PC-3 (cell line): ENCODE results near the gene KIF7. TPM values are rescaled to one million over a fixed set of nuclear protein-coding genes. Genes with fewer than 3 reads are reported as not detected.

Experiments
- ATAC-seq: fragments of 200-7000 bp; cut with Tn5 transposase; 2 replicates; pipeline ENCODE4 v1.9.1; 2020; ENCODE audit warnings: mild to moderate bottlenecking, moderate library complexity
- BruUV-seq: library from RNA; stranded (reverse); fragments of 400-500 nt; replicated peaks from 2 replicates; lab custom pipeline; 2021; lab: Mats Ljungman, UMichigan
- CTCF ChIA-PET: fragments of 300-600 bp; sonication (Branson Sonifier 250); formaldehyde crosslinking; loops from one replicate; lab custom pipeline; 2022; ENCODE audit warnings: antibody characterized with exemption; lab: Charles Lee
- POLR2A ChIA-PET: fragments of 300-600 bp; sonication (Branson Sonifier 250); formaldehyde crosslinking; loops from one replicate; lab custom pipeline; 2022; ENCODE audit warnings: antibody characterized with exemption; ENCODE audit not compliant: unreplicated experiment; lab: Charles Lee
- DNase-seq: peaks from one replicate; pipeline ENCODE4 v3.0.0-alpha.2; 2015
- H2AFZ ChIP-seq: fragments of 300-600 bp; sonication (generic); 2 replicates; pipeline ENCODE4 v1.6.0; 2016; ENCODE audit warnings: antibody characterized with exemption, low read length
- H3F3A ChIP-seq: fragments of 300-600 bp; sonication (generic); one replicate; pipeline ENCODE4 v1.6.0; 2017; ENCODE audit warnings: antibody characterized with exemption, low read length, control low read depth, mild to moderate bottlenecking; ENCODE audit not compliant: unreplicated experiment
- H3K27ac ChIP-seq: fragments of 300-600 bp; sonication (generic); 2 replicates; pipeline ENCODE4 v1.5.1; 2016; ENCODE audit warnings: mild to moderate bottlenecking, low read length
- H3K27me3 ChIP-seq: fragments of 300-600 bp; sonication (generic); 2 replicates; pipeline ENCODE4 v1.6.1; 2016; ENCODE audit warnings: low read length, mixed read lengths
- H3K36me3 ChIP-seq: fragments of 300-600 bp; sonication (generic); 2 replicates; pipeline ENCODE4 v1.6.1; 2016; ENCODE audit warnings: low read depth, mixed run types, low read length, mixed read lengths
- H3K4me1 ChIP-seq: fragments of 300-600 bp; sonication (generic); 2 replicates; pipeline ENCODE4 v1.5.1; 2016; ENCODE audit warnings: low read length; ENCODE audit not compliant: insufficient read depth
- H3K4me2 ChIP-seq: fragments of 300-600 bp; sonication (generic); 2 replicates; pipeline ENCODE4 v1.6.0; 2016; ENCODE audit warnings: low read length
- H3K4me3 ChIP-seq: fragments of 300-600 bp; sonication (generic); 2 replicates; pipeline ENCODE4 v1.5.1; 2016; ENCODE audit warnings: mild to moderate bottlenecking, low read length, mixed read lengths
- H3K79me2 ChIP-seq: fragments of 300-600 bp; sonication (generic); 2 replicates; pipeline ENCODE4 v1.6.1; 2017; ENCODE audit warnings: low read length, mixed read lengths
- H3K9ac ChIP-seq: fragments of 300-600 bp; sonication (generic); 2 replicates; pipeline ENCODE4 v1.6.0; 2016; ENCODE audit warnings: mild to moderate bottlenecking, low read length
- H3K9me2 ChIP-seq: fragments of 300-600 bp; sonication (generic); replicated peaks from 2 replicates; pipeline ENCODE4 v1.6.1; 2016; ENCODE audit warnings: mixed run types, low read length, mixed read lengths
- H3K9me3 ChIP-seq: fragments of 300-600 bp; sonication (generic); 2 replicates; pipeline ENCODE4 v1.6.1; 2016; ENCODE audit warnings: low read length, mixed read lengths
- H4K20me1 ChIP-seq: fragments of 300-600 bp; sonication (generic); 2 replicates; pipeline ENCODE4 v1.6.1; 2016; ENCODE audit warnings: low read length, mixed read lengths
- CTCF ChIP-seq: fragments of 300-600 bp; sonication (generic); conservative IDR thresholded peaks from 2 replicates; pipeline ENCODE4 v1.5.1; 2017; ENCODE audit warnings: antibody characterized with exemption, low read depth, mild to moderate bottlenecking, low read length
- EZH2 ChIP-seq: fragments of 300-600 bp; sonication (generic); IDR thresholded peaks from one replicate; pipeline ENCODE4 v1.6.1; 2017; ENCODE audit warnings: antibody characterized with exemption, mild to moderate bottlenecking, low read length; ENCODE audit not compliant: unreplicated experiment
- EZH2phosphoT487 ChIP-seq: fragments of 300-600 bp; sonication (generic); IDR thresholded peaks from 2 replicates; pipeline ENCODE4 v1.6.1; 2018; ENCODE audit warnings: mild to moderate bottlenecking, antibody characterized with exemption, low read length, borderline replicate concordance
- intact Hi-C: fragments of 100-400 bp; cut with micrococcal nuclease; formaldehyde crosslinking; loops from 2 replicates; pipeline ENCODE4 v1.9.0; 2023
- total RNA-seq: library from RNA; depleted of rRNA; stranded (reverse); fragments of >200 nt; gene quantifications from 2 replicates; pipeline ENCODE4 v1.2.3, GENCODE V29; 2014

KIF7 gene
- total RNA-seq, 1 experiment from 2014 or later: 18.8 TPM

GRCh38 chr15:89641053-89641452, 14.2 kb downstream of the KIF7 start:
- Histone ChIP-seq H2AFZ (no peak overlapping the region), H3K27me3 (no peaks in the 10 kb centered on the region), H3F3A (no peaks in the 10 kb centered on the region), H3K4me2 (no peak overlapping the region), H3K9me2 (no peaks in the 10 kb centered on the region), H3K79me2 (no peaks in the 10 kb centered on the region), H3K4me3 (no peak overlapping the region), H3K4me1 (no peaks in the 10 kb centered on the region), H3K9me3 (no peaks in the 10 kb centered on the region), H3K27ac (no peak overlapping the region), H4K20me1 (no peaks in the 10 kb centered on the region), H3K9ac (no peak overlapping the region), H3K36me3 (peaks cover 23% of the 10 kb centered on the region)
- no TSS peak for BruUV-seq
- DNase-seq (no peak), ATAC-seq (no peak)
- POLR2A ChIA-PET: no interaction called here
- intact Hi-C loops: no loop called here
- TF ChIP-seq EZH2phosphoT487 (no peak), CTCF (no peak), EZH2 (no peak)
- CTCF ChIA-PET: no interaction called here

- ChIA-PET POLR2A (no interaction called here), CTCF (no interaction called here)
- ATAC-seq (no peak), DNase-seq (no peak)
- Histone ChIP-seq H3K36me3 (peaks cover 17% of the 10 kb centered on the region; the same call in 1 of the 2 replicates), H3K79me2 (no peaks in the 10 kb centered on the region), H3F3A (no peaks in the 10 kb centered on the region), H4K20me1 (no peaks in the 10 kb centered on the region), H3K9me2 (no peaks in the 10 kb centered on the region), H3K4me1 (no peaks in the 10 kb centered on the region), H3K27me3 (no peaks in the 10 kb centered on the region), H3K4me2 (no peak overlapping the region), H3K9ac (no peak overlapping the region), H3K27ac (no peak overlapping the region), H3K9me3 (no peaks in the 10 kb centered on the region), H2AFZ (no peak overlapping the region), H3K4me3 (no peak overlapping the region)
- BruUV-seq: no TSS peak
- intact Hi-C loops: no loop called here
- no peak for TF ChIP-seq EZH2phosphoT487
- no peak for TF ChIP-seq CTCF
- TF ChIP-seq EZH2: no peak
Observed at GRCh38 chr15:89640245-89640644, 15.0 kb downstream of the KIF7 start.

- H3K9me3 ChIP-seq: no peaks in the 10 kb centered on the region
- H3K9ac ChIP-seq: no peak overlapping the region
- ChIA-PET POLR2A (no interaction called here), CTCF (no interaction called here)
- no peaks in the 10 kb centered on the region for H3K4me1 ChIP-seq
- no peaks in the 10 kb centered on the region for H3F3A ChIP-seq
- no peak for ATAC-seq
- no peak overlapping the region for H3K27ac ChIP-seq
- BruUV-seq: no TSS peak
- no peak for DNase-seq
- intact Hi-C loops: no loop called here
- no peaks in the 10 kb centered on the region for H3K9me2 ChIP-seq
- TF ChIP-seq CTCF (no peak), EZH2phosphoT487 (no peak), EZH2 (no peak)
- no peak overlapping the region for H3K4me3 ChIP-seq
- H3K4me2 ChIP-seq: no peak overlapping the region
- no peaks in the 10 kb centered on the region for H3K27me3 ChIP-seq
- H3K36me3 ChIP-seq: peaks cover 30% of the 10 kb centered on the region
- no peaks in the 10 kb centered on the region for H3K79me2 ChIP-seq
- no peak overlapping the region for H2AFZ ChIP-seq
- H4K20me1 ChIP-seq: no peaks in the 10 kb centered on the region
Observed at GRCh38 chr15:89633585-89633984, 21.7 kb downstream of the KIF7 start.
